Brain microvascular endothelial cell (primary cell): ENCODE results near the gene BACE2.

Experiments
- DNase-seq: peaks from one replicate; pipeline ENCODE4 v3.0.0-alpha.2; 2020
- H3K27ac ChIP-seq: fragments of 250-450 bp; sonication (Bioruptor Pico); 2 replicates; pipeline ENCODE4 v1.5.1; 2020; ENCODE audit warnings: mild to moderate bottlenecking, moderate library complexity
- H3K27me3 ChIP-seq: fragments of 250-450 bp; sonication (Bioruptor Pico); replicated peaks from 2 replicates; pipeline ENCODE4 v1.5.1; 2020; ENCODE audit warnings: mild to moderate bottlenecking
- H3K36me3 ChIP-seq: fragments of 250-450 bp; sonication (Bioruptor Pico); replicated peaks from 2 replicates; pipeline ENCODE4 v1.5.1; 2020; ENCODE audit warnings: mild to moderate bottlenecking
- H3K4me3 ChIP-seq: 2 replicates; pipeline ENCODE4 v1.5.1; 2011; ENCODE audit warnings: low read depth, mild to moderate bottlenecking, control low read depth, low read length, moderate library complexity
- in situ Hi-C: cut with HindIII; loops from 2 replicates; pipeline ENCODE4 v1.10.0; 2017; ENCODE audit warnings: low sequenced_read_pairs, low pct_ligation_motif_present
- TF ChIP-seq, protein P1 (sequence below): IDR thresholded peaks from 2 replicates; pipeline ENCODE4 v1.5.1; 2011; ENCODE audit warnings: low read depth, mild to moderate bottlenecking, moderate library complexity, low read length, control low read depth, inconsistent platforms; ENCODE audit errors: missing control alignments

Gene BACE2

DNA sequence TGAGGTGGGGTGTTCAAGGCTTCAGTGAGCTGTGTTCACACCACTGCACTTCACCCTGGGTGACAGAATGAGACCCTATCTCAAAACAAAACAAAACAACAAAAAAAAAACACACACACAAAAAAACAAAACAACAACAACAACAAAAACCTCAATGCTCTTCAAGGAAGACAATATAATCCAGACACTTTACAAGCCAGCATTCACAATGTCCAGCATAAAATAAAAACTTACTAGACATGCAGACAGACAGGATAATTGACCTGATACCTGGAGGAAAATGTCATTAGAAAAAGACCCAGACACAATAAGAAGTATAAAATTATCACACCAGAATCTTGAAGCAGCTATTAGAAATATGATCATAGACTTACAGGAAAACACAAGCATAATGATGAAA lies 39.0 kb upstream of the BACE2 start:
- Histone ChIP-seq H3K27me3 (no peaks in the 10 kb centered on the region), H3K27ac (no peak overlapping the region), H3K4me3 (no peak overlapping the region), H3K36me3 (no peaks in the 10 kb centered on the region)
- in situ Hi-C loops = no loop called here
- no peak for DNase-seq
- TF ChIP-seq, protein P1, sequence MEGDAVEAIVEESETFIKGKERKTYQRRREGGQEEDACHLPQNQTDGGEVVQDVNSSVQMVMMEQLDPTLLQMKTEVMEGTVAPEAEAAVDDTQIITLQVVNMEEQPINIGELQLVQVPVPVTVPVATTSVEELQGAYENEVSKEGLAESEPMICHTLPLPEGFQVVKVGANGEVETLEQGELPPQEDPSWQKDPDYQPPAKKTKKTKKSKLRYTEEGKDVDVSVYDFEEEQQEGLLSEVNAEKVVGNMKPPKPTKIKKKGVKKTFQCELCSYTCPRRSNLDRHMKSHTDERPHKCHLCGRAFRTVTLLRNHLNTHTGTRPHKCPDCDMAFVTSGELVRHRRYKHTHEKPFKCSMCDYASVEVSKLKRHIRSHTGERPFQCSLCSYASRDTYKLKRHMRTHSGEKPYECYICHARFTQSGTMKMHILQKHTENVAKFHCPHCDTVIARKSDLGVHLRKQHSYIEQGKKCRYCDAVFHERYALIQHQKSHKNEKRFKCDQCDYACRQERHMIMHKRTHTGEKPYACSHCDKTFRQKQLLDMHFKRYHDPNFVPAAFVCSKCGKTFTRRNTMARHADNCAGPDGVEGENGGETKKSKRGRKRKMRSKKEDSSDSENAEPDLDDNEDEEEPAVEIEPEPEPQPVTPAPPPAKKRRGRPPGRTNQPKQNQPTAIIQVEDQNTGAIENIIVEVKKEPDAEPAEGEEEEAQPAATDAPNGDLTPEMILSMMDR = no peak

DNA sequence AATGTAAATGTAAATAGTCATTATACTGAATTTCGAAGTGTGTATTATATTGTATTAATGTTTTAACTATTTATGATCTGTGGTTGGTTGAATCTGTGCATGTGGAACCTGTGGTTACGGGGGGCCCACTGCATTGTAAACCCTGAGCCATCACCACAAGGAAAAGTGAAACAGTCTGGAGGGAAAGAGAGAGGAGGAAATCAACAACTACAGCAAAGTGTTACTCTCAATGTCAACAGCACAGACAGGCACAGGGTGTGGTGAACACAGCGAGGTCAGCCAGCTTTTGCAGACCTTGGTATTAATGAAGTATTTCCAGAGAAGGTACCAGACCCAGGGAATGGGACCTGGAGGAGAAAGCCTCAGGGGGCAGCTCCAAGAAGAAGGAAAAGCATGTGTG lies 37.1 kb upstream of the BACE2 start:
- in situ Hi-C loops = no loop called here
- no peak for DNase-seq
- no peaks in the 10 kb centered on the region for H3K27me3 ChIP-seq
- no peak overlapping the region for H3K27ac ChIP-seq
- H3K4me3 ChIP-seq = no peak overlapping the region
- TF ChIP-seq, protein P1 = no peak
- no peaks in the 10 kb centered on the region for H3K36me3 ChIP-seq

DNA sequence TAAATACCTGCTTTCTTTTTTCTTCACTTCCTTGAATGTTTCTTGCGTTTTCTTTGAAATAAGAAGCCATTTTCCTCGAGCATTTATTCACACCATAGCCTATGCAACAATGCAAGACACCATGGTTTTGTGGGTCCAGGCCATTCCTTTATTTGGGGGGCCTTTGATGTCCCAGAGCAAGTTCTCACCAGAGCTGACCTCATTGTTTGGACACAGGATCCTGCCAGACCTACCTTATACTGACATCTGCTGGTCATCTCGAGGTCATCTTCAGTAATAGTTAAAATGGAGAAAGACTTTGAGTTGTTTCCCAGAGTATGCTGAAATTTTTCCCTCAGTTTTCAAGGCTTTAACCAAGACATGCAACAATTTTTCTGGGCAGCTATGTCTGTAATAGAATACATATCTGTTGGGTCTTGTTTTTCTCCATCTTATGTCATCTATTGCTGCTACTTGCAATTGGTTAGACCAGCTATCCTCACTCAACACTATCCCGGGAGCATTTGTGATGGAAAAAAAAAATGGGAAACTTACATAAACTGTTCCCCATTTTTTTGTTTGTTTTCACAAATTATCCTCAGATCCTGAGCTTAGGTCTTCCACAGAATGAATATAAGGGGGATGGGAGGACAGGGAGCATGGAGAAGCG lies 34.0 kb upstream of the BACE2 start:
- H3K27me3 ChIP-seq = no peaks in the 10 kb centered on the region
- no peak overlapping the region for H3K27ac ChIP-seq
- in situ Hi-C loops = no loop called here
- H3K36me3 ChIP-seq = no peaks in the 10 kb centered on the region
- TF ChIP-seq, protein P1 = peak; percentile 72
- H3K4me3 ChIP-seq = no peak overlapping the region
- DNase-seq = peak; percentile 28

- in situ Hi-C loops = no loop called here
- DNase-seq = no peak
- Histone ChIP-seq H3K4me3 (no peak overlapping the region), H3K36me3 (no peaks in the 10 kb centered on the region), H3K27me3 (no peaks in the 10 kb centered on the region), H3K27ac (no peak overlapping the region)
- TF ChIP-seq, protein P1 = no peak
These were observed 32.2 kb upstream of the BACE2 start for GRCh38 chr21:41135746-41136145.

DNA sequence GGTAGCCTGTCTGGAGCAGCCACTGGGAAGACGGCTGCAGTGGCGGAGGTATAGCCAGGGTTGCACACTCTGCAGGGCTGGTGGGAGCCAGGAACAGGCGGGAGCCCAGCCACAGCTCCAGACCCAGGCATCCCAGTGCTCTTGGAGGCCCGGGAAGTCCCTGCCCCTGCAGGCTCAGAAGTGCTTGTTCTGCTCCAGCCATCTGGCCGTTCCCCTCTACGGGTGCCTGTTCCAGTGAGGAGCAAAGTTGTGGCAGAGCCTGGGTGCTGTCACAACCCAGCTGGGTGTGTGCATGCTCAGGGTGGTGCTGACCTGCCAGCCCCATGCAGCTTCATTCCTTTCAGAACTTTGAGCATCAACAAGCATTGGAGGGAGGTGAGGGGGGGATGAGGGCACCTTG lies 31.7 kb upstream of the BACE2 start:
- DNase-seq = no peak
- no peak overlapping the region for H3K4me3 ChIP-seq
- no peaks in the 10 kb centered on the region for H3K36me3 ChIP-seq
- TF ChIP-seq, protein P1 = no peak
- H3K27me3 ChIP-seq = no peaks in the 10 kb centered on the region
- H3K27ac ChIP-seq = no peak overlapping the region
- in situ Hi-C loops = no loop called here

GRCh38 chr21:41137401-41137800 lies 30.6 kb upstream of the BACE2 start:
- in situ Hi-C loops = no loop called here
- Histone ChIP-seq H3K27ac (no peak overlapping the region), H3K4me3 (no peak overlapping the region), H3K36me3 (no peaks in the 10 kb centered on the region), H3K27me3 (no peaks in the 10 kb centered on the region)
- no peak for DNase-seq
- TF ChIP-seq, protein P1 = no peak
